NCI-H187 treated with DMSO at 0.1 percent for 48 hours (cell line): Measurements from ENCODE around the gene TM7SF3.

Source experiments
- DNase-seq: peaks from one replicate; lab custom pipeline; 2025; lab: John Stamatoyannopoulos, UW

TM7SF3 gene

GRCh38 chr12:26928661-26929060, 85.5 kb downstream of the TM7SF3 start:
- DNase-seq = no peak
